ENCODE data around the gene EPB41L4A.

The EPB41L4A gene

DNA sequence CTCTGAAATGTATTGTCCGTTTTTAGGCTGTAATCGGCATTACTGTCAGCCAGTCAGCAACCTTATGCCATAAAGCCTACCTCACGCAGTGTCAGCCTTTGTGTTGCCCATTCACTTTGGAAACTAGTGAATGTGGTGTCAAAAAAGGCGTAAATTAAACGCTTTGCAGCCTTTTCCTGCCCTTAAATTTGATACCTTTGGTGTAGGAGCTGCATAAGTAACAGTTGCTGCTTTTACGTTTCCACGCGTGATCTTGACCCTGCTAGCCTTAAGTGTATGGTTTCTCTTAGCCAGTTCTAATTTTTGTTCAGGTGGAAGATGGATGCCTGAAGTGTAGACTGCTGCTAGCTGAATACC is 257.7 kb downstream of the EPB41L4A start:
- DNase-seq (ENCODE audit: low read depth in 2 of 2) = no peak

DNA sequence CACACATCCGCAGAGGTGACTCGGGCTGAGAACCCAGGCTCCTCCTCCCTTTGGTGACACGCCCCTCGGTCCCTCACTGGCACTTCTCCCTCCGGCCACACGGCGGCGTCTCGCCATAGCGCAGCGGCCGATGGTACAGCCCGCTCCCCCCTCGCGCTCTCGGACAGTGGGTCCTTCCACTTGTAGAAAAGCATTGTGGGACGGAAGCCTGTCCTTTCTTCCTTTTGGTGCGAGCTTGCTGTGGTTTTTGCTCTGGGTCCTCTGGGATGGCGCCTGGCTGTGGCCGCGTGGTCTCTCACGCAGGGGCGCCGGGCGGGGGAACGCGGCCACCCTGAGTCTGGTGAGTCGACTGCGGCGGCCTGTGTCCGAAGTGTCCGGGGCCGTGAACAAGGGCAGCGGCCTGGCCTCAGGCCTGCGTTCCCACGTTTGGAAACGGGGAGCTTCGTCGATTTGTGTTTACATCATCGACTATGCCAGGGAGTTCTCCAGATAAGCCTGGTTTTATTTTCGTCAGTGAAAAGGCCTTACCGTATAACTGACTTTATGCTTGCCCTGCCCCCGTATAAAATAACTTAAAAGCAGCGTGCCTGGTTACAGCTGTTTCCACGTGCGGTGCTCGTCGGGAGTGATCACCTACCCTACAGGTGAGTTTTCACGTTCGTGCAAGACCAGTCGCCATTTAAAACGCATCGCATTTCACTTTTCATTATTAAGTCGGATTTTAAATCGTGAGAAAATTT is 258.3 kb downstream of the EPB41L4A start:
- DNase-seq (ENCODE audit: low read depth in 2 of 2) = peak; percentile 86 to 88

DNA sequence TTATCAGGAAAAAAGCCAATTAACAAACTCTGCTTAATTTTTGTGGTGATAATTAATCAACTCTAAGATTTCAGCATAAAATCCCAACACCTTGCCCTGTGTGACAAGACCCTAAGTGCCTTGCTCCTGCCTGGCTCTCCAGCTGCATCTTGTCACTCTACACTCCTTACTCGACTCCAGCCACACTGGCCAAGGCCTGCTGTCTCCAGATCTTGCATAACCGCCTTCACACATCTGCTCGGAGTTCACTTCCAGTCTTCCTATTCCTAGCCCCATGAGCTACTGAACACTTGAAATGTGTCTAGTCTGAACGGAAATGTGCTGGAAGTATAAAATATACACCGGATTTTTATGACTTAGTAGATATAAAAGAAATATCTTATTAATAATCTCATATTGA is 259.6 kb downstream of the EPB41L4A start:
- no peak for DNase-seq (ENCODE audit: low read depth in 2 of 2)

DNA sequence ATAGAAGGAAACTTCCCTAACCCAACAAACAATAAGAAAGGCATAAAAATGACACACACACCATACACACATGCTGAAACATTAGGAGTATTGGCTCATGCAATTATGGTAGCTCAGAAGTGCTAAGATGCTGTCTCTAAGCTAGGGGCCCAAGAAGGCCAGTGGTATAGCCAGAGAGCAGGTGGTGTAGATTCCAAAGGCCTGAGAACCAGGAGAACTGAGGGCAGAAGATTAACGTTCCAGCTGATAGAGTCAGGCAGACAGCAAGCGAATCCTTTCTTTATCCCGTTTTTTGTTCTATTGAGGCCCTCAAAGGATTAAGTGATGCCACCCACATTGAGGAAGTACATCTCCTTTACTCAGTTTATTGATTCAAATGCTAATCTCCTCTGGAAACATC is 262.9 kb downstream of the EPB41L4A start:
- no peak for DNase-seq (ENCODE audit: low read depth in 2 of 2)

- no peak for DNase-seq (ENCODE audit: low read depth in 2 of 2)
These were observed 264.0 kb downstream of the EPB41L4A start for GRCh38 chr5:112154940-112155686.

DNA sequence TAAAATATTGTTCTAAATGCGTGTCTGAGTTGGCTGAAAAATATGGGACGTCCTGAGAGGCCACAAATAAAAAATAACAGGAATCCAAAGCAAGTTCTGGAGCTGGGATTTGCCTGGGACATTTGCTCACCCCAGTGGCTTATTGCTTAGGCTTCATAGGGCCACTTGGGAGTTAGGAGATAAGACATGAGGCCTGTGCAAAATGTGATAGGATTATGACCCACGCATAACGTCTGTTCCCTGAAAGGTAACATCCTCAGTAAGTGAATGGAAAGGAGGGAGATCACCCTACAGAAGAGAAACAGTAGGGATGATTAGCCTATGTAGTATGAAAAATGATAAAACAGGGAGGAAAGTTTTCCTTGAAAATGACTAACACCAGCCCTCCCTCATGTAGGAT is 269.4 kb downstream of the EPB41L4A start:
- DNase-seq (ENCODE audit: low read depth in 2 of 2) = no peak

- DNase-seq (ENCODE audit: low read depth in 2 of 2) = peak; percentile 19 to 24
These were observed 272.5 kb downstream of the EPB41L4A start for GRCh38 chr5:112146323-112147226.

DNA sequence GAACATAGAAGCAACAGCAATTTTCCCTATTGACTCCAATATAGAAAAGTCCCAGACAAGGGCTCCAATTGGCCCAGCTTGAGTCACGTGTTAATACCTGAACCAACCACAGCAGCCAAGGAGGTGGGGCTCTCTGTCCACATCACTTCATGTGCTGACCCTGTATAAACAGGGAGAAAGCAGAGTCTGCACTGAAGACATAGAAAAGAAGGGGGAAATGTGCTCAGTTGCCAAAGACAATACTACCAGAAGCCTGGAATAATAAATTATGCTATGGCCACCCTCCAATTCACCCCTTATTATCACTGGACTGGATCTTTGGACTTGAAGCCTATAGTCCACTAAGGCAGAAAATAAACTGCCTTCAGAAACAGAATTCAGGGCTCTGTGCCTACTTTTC is 275.4 kb downstream of the EPB41L4A start:
- DNase-seq (ENCODE audit: low read depth in 2 of 2) = no peak

- DNase-seq (ENCODE audit: low read depth in 2 of 2) = no peak
These were observed 276.3 kb downstream of the EPB41L4A start for GRCh38 chr5:112142769-112143270.

DNA sequence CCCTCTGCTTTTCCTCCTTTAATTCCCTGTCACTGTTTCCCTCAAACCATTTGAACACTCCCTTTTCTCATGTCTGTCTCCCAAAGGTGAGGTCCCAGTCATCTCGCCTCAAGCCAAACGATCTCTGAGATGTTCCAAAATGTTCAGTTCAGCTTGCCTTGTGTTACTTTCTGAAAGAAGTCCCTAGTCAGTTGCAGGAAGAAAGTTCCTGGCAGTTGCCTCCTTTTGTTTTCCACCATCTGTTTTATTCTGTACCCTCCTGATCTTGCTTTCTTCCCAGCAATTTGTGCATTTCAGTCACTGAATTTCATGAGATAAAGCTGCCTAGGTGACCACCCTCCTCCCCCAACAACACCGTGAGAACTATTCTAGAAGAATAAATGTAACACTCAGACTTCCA is 277.5 kb downstream of the EPB41L4A start:
- DNase-seq (ENCODE audit: low read depth in 2 of 2) = no peak

DNA sequence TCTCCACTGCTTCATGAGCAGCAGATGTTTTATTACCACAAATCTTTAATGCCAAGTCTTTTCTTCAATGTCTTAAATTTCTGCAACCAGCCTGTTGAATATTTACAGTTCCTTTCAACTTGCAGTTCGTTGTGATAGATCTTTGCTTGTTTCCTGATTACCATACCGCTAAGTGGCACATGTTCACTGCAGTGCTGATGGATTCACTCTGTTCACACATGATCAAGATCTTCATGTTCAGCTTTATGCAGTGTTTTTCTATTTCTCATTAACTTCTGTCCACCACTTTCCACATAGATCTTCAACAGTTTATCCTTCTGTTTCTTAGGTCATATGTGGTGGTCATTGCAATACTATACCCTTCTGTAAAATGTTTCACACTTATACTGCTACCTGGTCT is 280.6 kb downstream of the EPB41L4A start:
- no peak for DNase-seq (ENCODE audit: low read depth in 2 of 2)

- DNase-seq (ENCODE audit: low read depth in 2 of 2) = no peak
These were observed 282.3 kb downstream of the EPB41L4A start for GRCh38 chr5:112136773-112137172.

DNA sequence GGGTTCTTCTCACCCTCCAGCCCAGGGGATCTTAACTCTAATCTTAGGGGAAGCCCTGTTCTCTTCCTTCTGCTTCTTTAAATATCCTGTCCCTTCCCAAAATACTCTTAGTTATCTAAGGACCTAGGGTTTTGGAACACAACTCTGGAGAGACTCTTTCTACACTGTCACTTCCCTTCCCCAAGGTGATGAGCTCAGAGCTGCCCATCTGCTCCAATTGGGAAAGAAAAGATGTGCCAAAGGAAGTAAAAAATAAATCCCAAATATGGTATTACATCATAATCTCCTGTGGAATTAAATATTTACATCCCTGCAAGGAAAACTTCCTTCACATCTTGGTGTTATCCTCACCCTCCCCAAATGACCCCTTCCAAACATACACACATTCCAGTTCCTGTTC is 291.2 kb downstream of the EPB41L4A start:
- DNase-seq (ENCODE audit: low read depth in 2 of 2) = no peak

DNA sequence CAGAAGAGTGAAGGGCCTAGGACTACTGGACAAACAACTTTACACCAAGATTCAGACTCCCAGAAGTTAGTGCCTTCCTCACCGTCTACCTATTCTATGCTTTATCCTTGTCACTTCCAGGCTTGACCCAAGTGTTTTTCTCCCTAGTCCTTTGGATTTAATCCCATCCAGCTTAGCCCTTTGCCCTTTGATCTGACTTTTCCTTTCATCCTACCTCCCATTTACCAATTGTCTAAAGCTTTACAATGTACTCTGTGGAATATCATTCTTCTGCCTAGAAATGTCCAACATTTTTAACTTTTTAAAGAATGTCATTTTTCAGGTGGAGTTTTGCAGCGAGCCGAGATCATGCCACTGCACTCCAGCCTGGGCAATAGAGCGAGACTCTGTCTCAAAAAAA is 292.1 kb downstream of the EPB41L4A start:
- no peak for DNase-seq (ENCODE audit: low read depth in 2 of 2)

- DNase-seq (ENCODE audit: low read depth in 2 of 2) = no peak
These were observed 293.2 kb downstream of the EPB41L4A start for GRCh38 chr5:112125903-112126302.

DNA sequence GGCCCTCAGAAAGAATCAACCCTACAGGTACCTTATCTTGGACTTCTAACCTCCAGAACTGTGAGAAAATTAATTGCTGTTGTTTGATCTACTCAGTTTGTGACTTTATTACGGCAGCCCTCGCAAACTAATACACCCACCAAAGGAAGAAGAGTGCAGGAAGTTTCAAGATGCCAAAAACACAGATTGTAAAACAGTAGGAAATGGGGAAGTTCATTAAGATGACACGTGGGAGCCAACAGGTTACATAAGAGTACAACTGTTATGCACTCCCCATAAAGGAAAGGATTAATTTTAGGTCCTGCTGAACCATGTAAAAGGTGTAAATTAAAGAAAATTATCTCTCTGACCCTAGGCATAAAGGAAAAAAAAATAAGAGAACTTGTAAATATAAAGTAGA is 294.3 kb downstream of the EPB41L4A start:
- no peak for DNase-seq (ENCODE audit: low read depth in 2 of 2)

DNA sequence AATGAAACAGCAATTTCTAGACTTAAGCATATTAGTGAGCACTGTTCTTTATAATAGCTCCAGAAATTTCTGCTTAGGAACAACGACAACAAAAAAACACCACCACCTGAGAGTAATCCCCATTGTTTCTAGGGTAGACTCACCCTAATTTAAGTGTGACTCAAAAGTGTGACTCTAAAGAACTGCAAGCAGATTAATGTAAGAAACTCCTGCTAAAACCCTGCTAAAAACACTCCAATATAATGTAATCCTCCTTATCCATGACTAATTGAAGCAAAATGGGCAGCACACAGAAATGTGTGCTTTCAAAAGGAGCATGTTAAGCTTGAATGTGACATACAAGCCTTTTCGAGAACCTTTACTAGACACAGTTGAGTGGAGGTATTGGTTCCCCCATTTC is 296.0 kb downstream of the EPB41L4A start:
- no peak for DNase-seq (ENCODE audit: low read depth in 2 of 2)

- no peak for DNase-seq (ENCODE audit: low read depth in 2 of 2)
These were observed 296.7 kb downstream of the EPB41L4A start for GRCh38 chr5:112122353-112122752.

DNA sequence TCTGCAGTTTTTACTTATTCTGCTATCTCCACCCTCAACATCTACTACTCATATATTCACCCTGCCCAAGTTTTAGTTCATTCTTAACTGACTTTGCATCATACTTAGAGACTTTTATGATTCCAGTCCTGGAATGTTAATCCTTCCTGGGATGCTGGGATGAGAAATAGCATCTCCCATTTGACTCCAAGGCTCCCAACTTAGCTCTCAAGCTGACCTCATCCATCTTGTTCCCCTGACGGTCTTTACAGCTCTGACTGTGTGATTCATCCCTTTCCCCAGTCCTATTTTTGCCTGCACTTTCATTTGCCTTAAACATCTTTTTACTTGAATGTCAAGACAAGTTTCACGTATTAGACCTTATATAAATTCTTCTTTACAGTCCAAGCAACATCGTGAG is 297.8 kb downstream of the EPB41L4A start:
- no peak for DNase-seq (ENCODE audit: low read depth in 2 of 2)

DNA sequence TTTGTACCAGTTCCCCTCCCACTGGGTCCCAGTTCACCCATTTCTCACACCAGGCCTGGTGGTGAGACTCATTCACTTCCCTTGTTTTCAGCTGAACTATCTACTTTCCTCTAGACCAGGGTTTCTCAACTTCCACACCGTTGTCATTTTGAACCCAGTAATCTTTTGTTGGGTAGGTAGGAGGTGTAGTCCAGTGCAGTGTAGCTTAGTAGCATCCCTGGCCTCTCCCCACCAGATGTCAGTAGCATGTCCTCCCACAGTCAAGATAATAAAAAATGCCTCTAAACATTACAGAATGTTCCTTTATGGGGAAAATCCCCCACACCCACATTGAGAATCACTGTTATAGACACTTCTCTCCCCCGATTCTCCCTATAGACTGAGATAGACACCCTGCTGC is 299.1 kb downstream of the EPB41L4A start:
- DNase-seq (ENCODE audit: low read depth in 2 of 2) = no peak

DNA sequence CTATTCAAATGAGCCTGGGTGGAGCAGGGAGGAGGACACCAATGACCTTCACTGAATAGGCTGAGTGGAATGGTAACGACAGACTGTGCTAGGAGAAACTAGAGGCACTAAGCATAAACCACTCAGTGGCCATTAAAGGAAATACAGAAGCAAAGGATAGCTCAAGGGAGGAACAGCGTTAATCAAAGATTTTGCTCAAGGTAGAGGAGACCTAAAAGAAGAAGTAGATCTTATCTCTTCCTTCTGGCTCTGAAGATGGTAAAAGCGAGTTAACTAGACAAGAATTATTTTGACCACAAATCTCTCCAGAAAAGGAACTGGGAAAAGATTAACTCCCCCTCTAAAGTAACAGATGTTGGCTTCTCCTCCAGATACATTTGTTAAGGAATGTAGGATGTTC is 299.6 kb downstream of the EPB41L4A start:
- DNase-seq (ENCODE audit: low read depth in 2 of 2) = no peak

DNA sequence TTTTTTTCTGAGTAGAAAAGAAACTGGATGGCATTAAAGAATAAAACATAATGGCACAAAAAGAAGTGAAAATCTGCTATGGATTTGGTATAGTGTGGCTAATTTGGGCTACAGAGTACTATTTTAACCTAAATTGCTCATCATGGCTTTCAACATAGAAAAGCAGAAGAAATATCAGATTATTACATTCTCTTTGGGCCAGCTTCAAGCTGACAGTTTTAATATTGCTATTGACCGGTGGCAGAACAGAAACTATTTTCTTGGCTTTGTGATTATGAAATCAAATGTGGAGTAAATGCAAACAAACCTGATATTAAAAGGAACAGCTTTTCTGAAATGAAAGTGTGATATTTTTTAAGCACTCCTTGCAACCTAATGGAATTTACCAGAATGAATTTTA is 301.5 kb downstream of the EPB41L4A start:
- no peak for DNase-seq (ENCODE audit: low read depth in 2 of 2)
